Neutrophil (primary cell): ENCODE measurements around the gene GDI2.
"Not testable (repeated sequence)": the region's sequence is repeated elsewhere in the genome, so short reads cannot be mapped to it uniquely, and the experiment has no call there.

Experiments
- H3K27ac ChIP-seq: fragments of 200-600 bp; sonication (generic); 2 replicates; pipeline ENCODE4 v1.5.1; 2016; ENCODE audit warnings: mild to moderate bottlenecking, moderate library complexity
- H3K27me3 ChIP-seq: fragments of 200-600 bp; sonication (generic); 2 replicates; pipeline ENCODE4 v1.6.0; 2016; ENCODE audit warnings: mild to moderate bottlenecking
- H3K36me3 ChIP-seq: fragments of 200-600 bp; sonication (generic); 2 replicates; pipeline ENCODE4 v1.5.1; 2017
- H3K4me1 ChIP-seq, 2 experiments: fragments of 200-600 bp in 1 of 2; sonication (generic) in 1 of 2; 1 replicate in 1 of 2; 2 replicates in 1 of 2; pipeline versions ENCODE4 v1.5.1 to v1.6.1; 2013 to 2016; ENCODE audit warnings: low read depth in 1 of 2, low read length in 1 of 2, mild to moderate bottlenecking in 1 of 2, moderate library complexity in 1 of 2; ENCODE audit not compliant: control insufficient read depth in 1 of 2, insufficient read depth in 1 of 2
- H3K4me3 ChIP-seq, 2 experiments: fragments of 200-600 bp in 1 of 2; sonication (generic) in 1 of 2; 1 replicate in 1 of 2; 2 replicates in 1 of 2; pipeline ENCODE4 v1.5.1; 2013 to 2016; ENCODE audit warnings: low read depth in 1 of 2, low read length in 1 of 2, mild to moderate bottlenecking in 1 of 2, moderate library complexity in 1 of 2
- H3K9me3 ChIP-seq: fragments of 200-600 bp; sonication (generic); 2 replicates; pipeline ENCODE4 v1.5.1; 2016
- CTCF ChIP-seq: fragments of 200-600 bp; sonication (generic); IDR thresholded peaks from 2 replicates; pipeline ENCODE4 v1.5.1; 2016; ENCODE audit warnings: antibody characterized with exemption

GDI2 gene

GRCh38 chr10:5830629-5831445 lies 17.6 kb upstream of the GDI2 start:
- no peak for TF ChIP-seq CTCF
- H3K27ac ChIP-seq, result no peak overlapping the region
- H3K9me3 ChIP-seq, result no peaks in the 10 kb centered on the region

GRCh38 chr10:5829267-5829666 lies 16.0 kb upstream of the GDI2 start:
- H3K4me3 ChIP-seq, result no peak overlapping the region
- no peaks in the 10 kb centered on the region for H3K27me3 ChIP-seq
- TF ChIP-seq CTCF, result no peak

More at GRCh38 chr10:5830629-5831445, 17.6 kb upstream of the GDI2 start:
- no peaks in the 10 kb centered on the region for H3K4me1 ChIP-seq
- no peaks in the 10 kb centered on the region for H3K36me3 ChIP-seq
- no peaks in the 10 kb centered on the region for H3K27me3 ChIP-seq
- H3K4me3 ChIP-seq, result no peak overlapping the region

GRCh38 chr10:5828725-5829124 lies 15.5 kb upstream of the GDI2 start:
- Histone ChIP-seq H3K27ac (no peak overlapping the region), H3K4me3 (no peak overlapping the region)
- TF ChIP-seq CTCF, result no peak

More at GRCh38 chr10:5829267-5829666, 16.0 kb upstream of the GDI2 start:
- no peaks in the 10 kb centered on the region for H3K4me1 ChIP-seq
- no peaks in the 10 kb centered on the region for H3K36me3 ChIP-seq
- no peaks in the 10 kb centered on the region for H3K9me3 ChIP-seq
- H3K27ac ChIP-seq, result no peak overlapping the region

GRCh38 chr10:5827841-5828240 lies 14.6 kb upstream of the GDI2 start:
- Histone ChIP-seq H3K9me3 (no peaks in the 10 kb centered on the region), H3K27me3 (no peaks in the 10 kb centered on the region), H3K4me3 (no peak overlapping the region), H3K4me1 (no peaks in the 10 kb centered on the region), H3K36me3 (no peaks in the 10 kb centered on the region), H3K27ac (no peak overlapping the region)
- TF ChIP-seq CTCF, result no peak

More at GRCh38 chr10:5828725-5829124, 15.5 kb upstream of the GDI2 start:
- no peaks in the 10 kb centered on the region for H3K27me3 ChIP-seq
- no peaks in the 10 kb centered on the region for H3K4me1 ChIP-seq
- no peaks in the 10 kb centered on the region for H3K9me3 ChIP-seq
- no peaks in the 10 kb centered on the region for H3K36me3 ChIP-seq

GRCh38 chr10:5826511-5826910 lies 13.3 kb upstream of the GDI2 start:
- H3K4me1 ChIP-seq, H3K27ac ChIP-seq, H3K27me3 ChIP-seq, H3K4me3 ChIP-seq, H3K9me3 ChIP-seq, H3K36me3 ChIP-seq: not testable (repeated sequence)

GRCh38 chr10:5818894-5819293 lies 5.7 kb upstream of the GDI2 start:
- no peak for TF ChIP-seq CTCF
- Histone ChIP-seq H3K9me3 (no peaks in the 10 kb centered on the region), H3K4me3 (no peak overlapping the region), H3K4me1 (peaks cover 10 to 12% of the 10 kb centered on the region in 2 experiments), H3K36me3 (no peaks in the 10 kb centered on the region), H3K27ac (no peak overlapping the region), H3K27me3 (no peaks in the 10 kb centered on the region)
